Measurements from ENCODE around the gene SETD5. TPM values are rescaled to one million over a fixed set of nuclear protein-coding genes. Genes with fewer than 3 reads are reported as not detected.
A peak's percentile ranks its signal among the peaks of the same experiment; 100 is the strongest.

The SETD5 gene
- total RNA-seq, 1 donor from 2014 or later = 88.4 TPM

GRCh38 chr3:9503283-9503682, 105.9 kb downstream of the SETD5 start:
- peak; percentile 45 for DNase-seq (ENCODE audit: extremely low read depth, low read depth, low spot score)

GRCh38 chr3:9507586-9508578, 110.5 kb downstream of the SETD5 start:
- no peak for DNase-seq (ENCODE audit: extremely low read depth, low read depth, low spot score)

GRCh38 chr3:9508781-9509180, 111.4 kb downstream of the SETD5 start:
- no peak for DNase-seq (ENCODE audit: extremely low read depth, low read depth, low spot score)

- no peak for DNase-seq (ENCODE audit: extremely low read depth, low read depth, low spot score)
Observed at GRCh38 chr3:9512456-9513045, 115.1 kb downstream of the SETD5 start.

- DNase-seq (ENCODE audit: extremely low read depth, low read depth, low spot score) = no peak
Observed at GRCh38 chr3:9514306-9514705, 116.9 kb downstream of the SETD5 start.

- no peak for DNase-seq (ENCODE audit: extremely low read depth, low read depth, low spot score)
Observed at GRCh38 chr3:9514956-9515355, 117.5 kb downstream of the SETD5 start.

- DNase-seq (ENCODE audit: extremely low read depth, low read depth, low spot score) = no peak
Observed at GRCh38 chr3:9525078-9525477, 127.7 kb downstream of the SETD5 start.

Other genes with a start within 250 kb of the SETD5 start
- gene SRGAP3, start 148.0 kb upstream of the SETD5 start, total RNA-seq = 0.05 and 0.76 TPM in 2 replicates
- 16.6 and 23.8 TPM in 2 replicates for gene THUMPD3, start 34.6 kb upstream of the SETD5 start, total RNA-seq
- not detected in 2 replicates for gene LHFPL4, start 156.2 kb downstream of the SETD5 start, total RNA-seq

All from glomerular endothelial cell (primary cell).